KG1 (cell line): Measurements from ENCODE around the gene NME3.

Source experiments
- DNase-seq: peaks from one replicate; lab custom pipeline; 2025; lab: John Stamatoyannopoulos, UW

The NME3 gene

GRCh38 chr16:1768767-1769401 lies 2.5 kb downstream of the NME3 start:
- DNase-seq, result no peak

GRCh38 chr16:1768061-1768766 lies 3.1 kb downstream of the NME3 start:
- DNase-seq, result no peak

- DNase-seq, result no peak
Observed at GRCh38 chr16:1767116-1767994, 4.0 kb downstream of the NME3 start.

GRCh38 chr16:1766701-1767100 lies 4.6 kb downstream of the NME3 start:
- DNase-seq, result no peak

- DNase-seq, result no peak
Observed at GRCh38 chr16:1766231-1766630, 5.1 kb downstream of the NME3 start.

- no peak for DNase-seq
Observed at GRCh38 chr16:1765826-1766225, 5.5 kb downstream of the NME3 start.

GRCh38 chr16:1764971-1765370 lies 6.4 kb downstream of the NME3 start:
- no peak for DNase-seq

GRCh38 chr16:1763521-1764511 lies 7.5 kb downstream of the NME3 start:
- no peak for DNase-seq

- DNase-seq, result no peak
Observed at GRCh38 chr16:1762879-1763520, 8.3 kb downstream of the NME3 start.

- DNase-seq, result no peak
Observed at GRCh38 chr16:1762196-1762878, 9.0 kb downstream of the NME3 start.

GRCh38 chr16:1761751-1762150 lies 9.6 kb downstream of the NME3 start:
- no peak for DNase-seq

GRCh38 chr16:1760911-1761310 lies 10.4 kb downstream of the NME3 start:
- no peak for DNase-seq

GRCh38 chr16:1759511-1759910 lies 11.8 kb downstream of the NME3 start:
- DNase-seq, result no peak

GRCh38 chr16:1758923-1759322 lies 12.4 kb downstream of the NME3 start:
- DNase-seq, result no peak

GRCh38 chr16:1757714-1758461 lies 13.5 kb downstream of the NME3 start:
- no peak for DNase-seq

- no peak for DNase-seq
Observed at GRCh38 chr16:1754204-1754603, 17.1 kb downstream of the NME3 start.

- no peak for DNase-seq
Observed at GRCh38 chr16:1752853-1753252, 18.5 kb downstream of the NME3 start.

- DNase-seq, result no peak
Observed at GRCh38 chr16:1751946-1752345, 19.4 kb downstream of the NME3 start.

GRCh38 chr16:1749152-1750117 lies 21.9 kb downstream of the NME3 start:
- DNase-seq, result no peak
